DND-41 (cell line): ENCODE results near the gene RGS1.

Experiments
- CTCF ChIP-seq: IDR thresholded peaks from 2 replicates; pipeline ENCODE4 v1.5.1; 2012; ENCODE audit warnings: borderline replicate concordance, low read length, moderate library complexity, mild to moderate bottlenecking; ENCODE audit not compliant: poor library complexity, severe bottlenecking; ENCODE audit errors: extremely low read depth
- EZH2 ChIP-seq: IDR thresholded peaks from 3 replicates; pipeline ENCODE4 v1.6.1; 2012; ENCODE audit warnings: borderline replicate concordance, low read depth, mild to moderate bottlenecking, moderate library complexity, low read length, inconsistent platforms; ENCODE audit not compliant: severe bottlenecking

- TF ChIP-seq CTCF, result peak; percentile 81
- no peak for TF ChIP-seq EZH2
Observed at GRCh38 chr1:192580351-192580962, 4.9 kb downstream of the RGS1 start.
